AG04450 (cell line): ENCODE data around the gene GPR132. TPM values are rescaled to one million over a fixed set of nuclear protein-coding genes. Genes with fewer than 3 reads are reported as not detected.

Experiments used
- CTCF ChIA-PET: fragments of 300-600, 350-600 bp; formaldehyde crosslinking; extraction: SDS; loops from one replicate; lab custom pipeline; 2022; ENCODE audit warnings: antibody characterized with exemption, inconsistent platforms; lab: Charles Lee
- POLR2A ChIA-PET: fragments of 350-600 bp; formaldehyde crosslinking; extraction: SDS; loops from one replicate; lab custom pipeline; 2021; ENCODE audit warnings: antibody characterized with exemption, inconsistent platforms; lab: Yijun Ruan, JAX
- DNase-seq: peaks from one replicate; pipeline ENCODE4 v3.0.0-alpha.2; 2011; ENCODE audit warnings: low read depth, low spot score
- H3K27ac ChIP-seq: one replicate; pipeline ENCODE4 v1.5.1; 2012; ENCODE audit warnings: low read depth, low read length, control low read depth
- H3K27me3 ChIP-seq: one replicate; pipeline ENCODE4 v1.6.0; 2012; ENCODE audit warnings: low read length; ENCODE audit not compliant: control insufficient read depth, insufficient read depth
- H3K4me3 ChIP-seq: 2 replicates; pipeline ENCODE4 v1.5.1; 2011; ENCODE audit warnings: mild to moderate bottlenecking, low read depth, low read length, control low read depth
- H3K9me3 ChIP-seq: 2 replicates; pipeline ENCODE4 v1.5.1; 2012; ENCODE audit warnings: low read length; ENCODE audit not compliant: control insufficient read depth, insufficient read depth
- polyA plus RNA-seq: library from polyadenylated mRNA; depleted of rRNA; stranded (reverse); fragments of >200 nt; gene quantifications from 2 replicates; pipeline ENCODE4 v1.2.3, GENCODE V29; 2011
- TF ChIP-seq, protein P1 (sequence below): IDR thresholded peaks from 2 replicates; pipeline ENCODE4 v1.5.1; 2011; ENCODE audit warnings: low read depth, low read length, control low read depth, inconsistent platforms

The GPR132 gene
- polyA plus RNA-seq, 1 experiment: 0.07 TPM

DNA sequence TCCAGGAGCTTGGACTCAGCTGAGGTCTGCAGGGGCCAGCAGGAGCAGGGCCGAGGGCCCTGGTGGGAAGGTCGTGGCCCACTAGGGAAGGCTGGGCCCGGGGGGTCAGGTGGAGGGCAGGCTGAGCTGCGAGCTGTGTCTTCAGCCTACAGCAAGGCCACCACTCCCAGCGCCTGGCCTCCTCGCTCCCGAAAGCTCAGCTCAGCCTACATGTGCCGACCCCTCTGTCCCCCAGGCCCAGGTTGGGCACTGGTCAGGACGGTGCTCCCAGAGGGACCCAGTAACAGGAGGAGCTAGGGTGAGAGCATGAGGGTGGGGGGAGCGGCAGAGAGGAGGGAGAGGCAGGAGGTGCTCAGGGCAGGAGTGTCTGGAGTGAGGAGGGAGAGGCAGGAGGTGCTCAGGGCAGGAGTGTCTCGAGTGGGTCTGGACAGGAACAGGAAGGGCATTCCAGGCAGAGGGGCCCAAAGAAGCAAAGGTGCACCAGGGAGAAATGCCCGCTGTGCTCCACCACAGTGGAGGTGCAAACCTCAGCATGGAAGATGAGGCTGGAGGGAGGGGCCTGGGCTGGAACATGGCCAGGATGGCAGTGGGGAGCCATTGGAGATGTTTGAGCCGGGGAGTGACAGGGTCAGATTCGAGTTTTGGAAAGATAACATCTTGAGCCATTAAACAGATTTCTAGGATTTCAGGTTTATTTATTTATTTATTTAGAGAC, 29.1 kb upstream of the GPR132 start:
- Histone ChIP-seq H3K27ac (peak overlapping the region; percentile 39), H3K27me3 (peaks cover 2% of the 10 kb centered on the region), H3K9me3 (peaks cover 5% of the 10 kb centered on the region; the same call in 1 of the 2 replicates), H3K4me3 (peak overlapping the region; percentile 74)
- POLR2A ChIA-PET: no interaction called here
- TF ChIP-seq, protein P1, sequence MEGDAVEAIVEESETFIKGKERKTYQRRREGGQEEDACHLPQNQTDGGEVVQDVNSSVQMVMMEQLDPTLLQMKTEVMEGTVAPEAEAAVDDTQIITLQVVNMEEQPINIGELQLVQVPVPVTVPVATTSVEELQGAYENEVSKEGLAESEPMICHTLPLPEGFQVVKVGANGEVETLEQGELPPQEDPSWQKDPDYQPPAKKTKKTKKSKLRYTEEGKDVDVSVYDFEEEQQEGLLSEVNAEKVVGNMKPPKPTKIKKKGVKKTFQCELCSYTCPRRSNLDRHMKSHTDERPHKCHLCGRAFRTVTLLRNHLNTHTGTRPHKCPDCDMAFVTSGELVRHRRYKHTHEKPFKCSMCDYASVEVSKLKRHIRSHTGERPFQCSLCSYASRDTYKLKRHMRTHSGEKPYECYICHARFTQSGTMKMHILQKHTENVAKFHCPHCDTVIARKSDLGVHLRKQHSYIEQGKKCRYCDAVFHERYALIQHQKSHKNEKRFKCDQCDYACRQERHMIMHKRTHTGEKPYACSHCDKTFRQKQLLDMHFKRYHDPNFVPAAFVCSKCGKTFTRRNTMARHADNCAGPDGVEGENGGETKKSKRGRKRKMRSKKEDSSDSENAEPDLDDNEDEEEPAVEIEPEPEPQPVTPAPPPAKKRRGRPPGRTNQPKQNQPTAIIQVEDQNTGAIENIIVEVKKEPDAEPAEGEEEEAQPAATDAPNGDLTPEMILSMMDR: no peak
- no peak for DNase-seq
- CTCF ChIA-PET: interaction anchor here (0.7 to 1.2 kb wide), 3 partner anchors 120 to 258 kb away, joined by 3 to 4 read pairs (median 3); no protein-coding TSS in a partner anchor

DNA sequence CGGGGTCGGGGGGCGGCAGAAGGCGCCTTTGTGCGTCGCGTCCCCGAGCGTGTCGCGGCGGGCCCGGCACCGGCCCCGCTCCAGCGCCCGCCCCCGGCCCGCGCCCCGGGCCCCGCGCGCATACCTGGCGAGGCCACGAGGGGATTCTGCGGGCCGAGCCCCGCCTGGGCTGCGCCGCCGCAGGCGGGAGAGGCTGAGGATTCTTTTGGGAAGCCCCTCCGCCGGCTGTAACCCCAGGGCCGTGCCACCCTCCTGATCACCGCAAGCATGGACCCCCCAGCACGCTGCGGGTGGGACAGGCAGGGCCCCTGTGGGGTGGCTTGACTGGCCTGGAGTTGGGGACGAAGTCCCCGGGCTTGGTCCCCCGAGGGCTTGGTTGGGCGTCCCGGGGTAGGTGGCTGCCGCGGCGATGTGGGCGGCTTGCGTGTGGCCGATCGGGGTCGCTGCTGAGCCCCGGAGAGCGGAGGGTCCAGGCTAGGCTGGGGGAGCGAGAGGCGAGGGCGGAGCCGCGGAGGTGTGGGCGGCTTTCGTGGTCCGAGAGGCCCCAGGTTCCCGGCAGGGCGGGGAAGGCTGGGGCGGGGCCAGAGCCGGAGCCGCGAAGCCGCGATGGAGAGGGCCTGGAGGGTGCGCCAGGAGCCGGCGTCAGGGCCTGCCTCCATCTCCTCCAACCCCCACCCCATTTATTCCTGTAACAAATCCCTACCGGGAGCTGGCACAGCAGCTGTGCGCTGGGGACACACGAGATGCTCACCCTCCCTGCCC, 28.4 kb upstream of the GPR132 start:
- H3K4me3 ChIP-seq: peak overlapping the region; percentile 74
- H3K9me3 ChIP-seq: peaks cover 5% of the 10 kb centered on the region; the same call in 1 of the 2 replicates
- peak overlapping the region; percentile 73 for H3K27ac ChIP-seq
- DNase-seq: no peak
- POLR2A ChIA-PET: no interaction called here
- CTCF ChIA-PET: interaction anchor here (0.7 to 1.0 kb wide), 2 partner anchors 120 to 259 kb away, joined by 3 read pairs; no protein-coding TSS in a partner anchor
- H3K27me3 ChIP-seq: no peaks in the 10 kb centered on the region
- TF ChIP-seq, protein P1: peak; percentile 56

DNA sequence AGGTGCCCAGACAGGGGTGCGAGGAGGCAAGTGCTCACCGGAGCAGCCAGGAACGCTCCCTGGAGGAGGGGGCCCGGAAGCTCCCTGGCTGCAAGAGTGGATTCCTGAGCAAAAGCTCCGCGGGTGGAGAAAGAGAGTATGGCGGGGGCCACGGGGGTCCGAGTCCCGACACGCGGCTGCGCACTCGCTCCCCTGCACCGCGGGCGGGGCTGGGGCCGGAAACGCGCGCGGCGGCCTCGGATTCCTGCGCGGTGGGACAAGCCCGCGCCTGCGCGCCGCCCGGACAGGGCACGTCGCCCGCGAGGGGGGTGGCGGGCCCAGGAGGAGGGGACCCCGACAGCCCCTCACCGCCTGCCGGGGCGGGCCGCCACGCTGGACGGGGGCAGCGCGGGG, 27.8 kb upstream of the GPR132 start:
- ChIA-PET POLR2A (no interaction called here), CTCF (no interaction called here)
- DNase-seq: no peak

DNA sequence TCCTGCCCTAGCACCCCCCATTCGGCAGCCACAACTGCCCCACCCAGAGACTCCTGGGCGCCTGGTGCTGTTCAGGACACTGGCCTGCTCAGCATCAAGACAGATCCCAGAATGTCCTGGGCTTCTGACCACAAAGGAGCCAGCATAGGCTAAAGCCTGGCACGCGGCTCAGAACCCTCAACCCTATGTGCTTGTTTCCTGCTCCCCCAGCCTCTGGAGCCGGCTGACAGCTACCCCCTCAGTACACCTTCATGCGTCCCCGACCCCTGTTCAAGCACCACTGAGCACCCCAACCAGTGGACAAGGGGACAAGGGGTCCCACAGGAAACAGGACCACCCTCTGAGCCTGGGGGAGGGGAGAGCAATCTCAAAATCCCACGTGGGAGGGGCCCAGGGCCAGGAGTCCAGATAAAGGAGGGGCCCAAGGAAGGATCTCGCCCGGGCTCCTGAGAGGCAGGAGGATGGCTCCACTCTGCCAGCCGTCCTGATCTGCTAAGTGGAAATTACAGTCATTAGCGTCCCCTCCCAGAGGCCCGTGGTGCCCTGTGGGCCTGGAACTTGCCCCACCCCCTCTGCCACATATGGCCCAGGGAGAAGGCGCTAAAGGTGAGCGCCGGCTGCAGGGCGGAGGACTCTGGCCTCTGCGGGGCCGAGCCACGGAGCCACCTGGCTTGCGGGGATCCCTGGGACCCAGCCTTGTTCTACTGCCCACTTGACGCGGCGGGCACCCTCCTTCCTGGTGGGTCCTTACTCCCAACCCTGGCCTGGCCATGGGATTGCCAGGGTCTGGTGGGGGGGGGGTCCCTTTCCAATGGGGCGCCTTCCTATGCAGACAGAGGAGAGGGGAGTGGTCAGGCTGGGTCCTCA, 27.2 kb upstream of the GPR132 start:
- Histone ChIP-seq H3K4me3 (peak overlapping the region; percentile 74), H3K9me3 (no peaks in the 10 kb centered on the region; the same call in 1 of the 2 replicates), H3K27ac (peak overlapping the region; percentile 52), H3K27me3 (no peaks in the 10 kb centered on the region)
- CTCF ChIA-PET: interaction anchor here (1.0 kb wide), 1 partner anchor 266 kb away, joined by 4 read pairs; no protein-coding TSS in a partner anchor
- TF ChIP-seq, protein P1: no peak
- no peak for DNase-seq
- POLR2A ChIA-PET: interaction anchor here (0.6 to 0.7 kb wide), 2 partner anchors 51 to 72 kb away, joined by 3 read pairs; no protein-coding TSS in a partner anchor

More for the DNA sequence above, 27.8 kb upstream of the GPR132 start:
- Histone ChIP-seq H3K4me3 (peak overlapping the region; percentile 74), H3K27ac (peak overlapping the region; percentile 52), H3K9me3 (peaks cover 5% of the 10 kb centered on the region; the same call in 1 of the 2 replicates), H3K27me3 (no peaks in the 10 kb centered on the region)
- TF ChIP-seq, protein P1: no peak
